Measurements from ENCODE around the gene CMTM4.

Gene CMTM4

DNA sequence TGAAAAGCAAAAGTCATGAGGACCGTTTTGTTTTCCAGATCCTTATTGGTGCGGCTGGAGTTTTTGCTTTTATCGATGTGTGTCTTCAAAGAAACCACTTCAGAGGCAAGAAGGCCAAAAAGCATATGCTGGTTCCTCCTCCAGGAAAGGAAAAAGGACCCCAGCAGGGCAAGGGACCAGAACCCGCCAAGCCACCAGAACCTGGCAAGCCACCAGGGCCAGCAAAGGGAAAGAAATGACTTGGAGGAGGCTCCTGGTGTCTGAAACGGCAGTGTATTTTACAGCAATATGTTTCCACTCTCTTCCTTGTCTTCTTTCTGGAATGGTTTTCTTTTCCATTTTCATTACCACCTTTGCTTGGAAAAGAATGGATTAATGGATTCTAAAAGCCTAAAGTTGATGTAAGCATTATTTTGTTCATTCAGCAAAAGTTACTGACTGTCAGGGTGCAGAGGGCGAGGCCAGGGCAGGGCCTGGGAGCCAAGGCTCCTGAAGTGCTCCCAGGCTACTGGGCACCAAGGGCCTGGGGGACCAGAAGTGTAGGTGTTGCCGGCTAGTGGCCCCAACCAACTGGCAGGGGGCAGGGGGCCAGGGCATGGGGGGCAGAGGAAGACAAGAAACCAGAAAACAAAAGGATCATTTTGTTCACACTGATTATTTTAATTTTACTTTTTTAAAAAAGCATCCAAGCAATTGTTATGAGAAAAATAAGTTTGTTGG lies 108.5 kb downstream of the CMTM4 start:
- DNase-seq (ENCODE audit: low read depth): no peak
- TF ChIP-seq, protein P1, sequence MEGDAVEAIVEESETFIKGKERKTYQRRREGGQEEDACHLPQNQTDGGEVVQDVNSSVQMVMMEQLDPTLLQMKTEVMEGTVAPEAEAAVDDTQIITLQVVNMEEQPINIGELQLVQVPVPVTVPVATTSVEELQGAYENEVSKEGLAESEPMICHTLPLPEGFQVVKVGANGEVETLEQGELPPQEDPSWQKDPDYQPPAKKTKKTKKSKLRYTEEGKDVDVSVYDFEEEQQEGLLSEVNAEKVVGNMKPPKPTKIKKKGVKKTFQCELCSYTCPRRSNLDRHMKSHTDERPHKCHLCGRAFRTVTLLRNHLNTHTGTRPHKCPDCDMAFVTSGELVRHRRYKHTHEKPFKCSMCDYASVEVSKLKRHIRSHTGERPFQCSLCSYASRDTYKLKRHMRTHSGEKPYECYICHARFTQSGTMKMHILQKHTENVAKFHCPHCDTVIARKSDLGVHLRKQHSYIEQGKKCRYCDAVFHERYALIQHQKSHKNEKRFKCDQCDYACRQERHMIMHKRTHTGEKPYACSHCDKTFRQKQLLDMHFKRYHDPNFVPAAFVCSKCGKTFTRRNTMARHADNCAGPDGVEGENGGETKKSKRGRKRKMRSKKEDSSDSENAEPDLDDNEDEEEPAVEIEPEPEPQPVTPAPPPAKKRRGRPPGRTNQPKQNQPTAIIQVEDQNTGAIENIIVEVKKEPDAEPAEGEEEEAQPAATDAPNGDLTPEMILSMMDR (IDR thresholded peaks at IDR 0.05; ENCODE audit: low read depth, low read length, missing control alignments): no peak
- no peak overlapping the region for H3K4me3 ChIP-seq (ENCODE audit: low read depth, low read length)

DNA sequence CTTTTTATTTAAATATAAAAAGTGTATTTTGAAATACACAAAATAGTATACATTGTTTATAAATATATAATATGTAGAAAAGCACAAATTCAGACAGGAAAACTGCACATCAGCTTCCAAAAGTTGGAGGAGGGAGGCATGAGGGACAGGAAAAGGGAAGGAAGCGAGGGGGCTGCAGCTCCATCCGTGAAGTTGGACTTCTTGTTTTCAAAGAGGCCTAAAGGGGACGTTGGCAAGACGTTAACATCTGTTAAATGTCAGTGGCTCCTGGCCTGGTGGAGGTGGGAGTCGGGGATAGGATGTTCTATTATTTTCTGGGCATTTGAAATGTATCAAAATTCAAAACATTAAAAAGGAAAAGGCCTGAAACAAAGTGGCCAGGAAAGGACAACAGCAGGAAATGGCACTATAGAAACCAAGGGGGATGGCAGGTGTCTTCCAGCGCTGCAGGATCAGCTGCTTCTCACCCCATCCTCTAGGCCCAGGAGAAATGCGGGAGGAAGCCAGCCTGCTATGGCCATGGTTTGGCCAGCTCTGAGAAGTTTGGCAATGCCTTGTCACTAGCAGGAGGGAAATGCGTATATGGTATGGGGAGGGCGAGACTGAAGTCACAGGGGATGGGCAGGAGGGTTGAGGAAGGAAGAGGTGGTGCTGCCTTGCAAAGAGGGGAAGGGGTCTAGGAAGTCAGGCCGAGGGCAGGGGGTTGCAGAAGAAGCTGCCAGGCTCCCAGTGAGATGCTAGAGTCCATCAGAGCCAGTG lies 110.9 kb downstream of the CMTM4 start:
- H3K4me3 ChIP-seq (ENCODE audit: low read depth, low read length): no peak overlapping the region
- no peak for DNase-seq (ENCODE audit: low read depth)
- TF ChIP-seq, protein P1 (IDR thresholded peaks at IDR 0.05; ENCODE audit: low read depth, low read length, missing control alignments): no peak

DNA sequence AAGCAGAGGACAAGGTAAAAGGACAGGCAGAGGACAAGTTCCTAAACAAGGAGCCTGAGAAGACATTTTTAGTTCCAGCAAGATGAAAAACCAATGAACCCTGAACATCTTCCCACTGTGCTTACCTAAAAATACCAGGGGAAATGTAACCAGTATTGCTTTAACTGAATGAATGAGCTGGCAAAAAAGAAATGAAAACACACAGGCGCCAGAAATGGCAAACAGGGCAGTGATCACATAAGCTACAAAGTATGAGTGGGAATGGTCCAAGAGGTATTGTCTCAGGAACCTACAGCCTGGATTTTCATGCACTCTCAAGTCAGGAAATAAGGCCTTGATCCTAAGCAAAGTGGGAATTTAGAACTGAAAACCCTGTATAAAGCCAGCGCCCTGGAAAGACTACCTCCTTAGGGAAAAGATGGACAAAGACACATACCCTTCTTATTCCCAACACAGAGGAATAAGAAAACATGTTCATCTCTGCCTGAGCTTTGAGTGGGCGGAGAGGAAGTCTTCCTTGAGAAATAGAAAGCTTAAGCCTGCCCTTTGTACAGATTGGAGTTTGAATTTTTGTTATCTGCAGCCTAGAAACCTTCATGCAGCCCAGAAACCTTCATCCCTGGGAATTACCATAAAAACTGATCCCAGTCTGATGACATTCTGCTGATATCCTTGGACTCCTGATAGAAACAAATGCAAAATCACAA lies 115.1 kb downstream of the CMTM4 start:
- no peak for DNase-seq (ENCODE audit: low read depth)
- TF ChIP-seq, protein P1 (IDR thresholded peaks at IDR 0.05; ENCODE audit: low read depth, low read length, missing control alignments): no peak
- no peak overlapping the region for H3K4me3 ChIP-seq (ENCODE audit: low read depth, low read length)

DNA sequence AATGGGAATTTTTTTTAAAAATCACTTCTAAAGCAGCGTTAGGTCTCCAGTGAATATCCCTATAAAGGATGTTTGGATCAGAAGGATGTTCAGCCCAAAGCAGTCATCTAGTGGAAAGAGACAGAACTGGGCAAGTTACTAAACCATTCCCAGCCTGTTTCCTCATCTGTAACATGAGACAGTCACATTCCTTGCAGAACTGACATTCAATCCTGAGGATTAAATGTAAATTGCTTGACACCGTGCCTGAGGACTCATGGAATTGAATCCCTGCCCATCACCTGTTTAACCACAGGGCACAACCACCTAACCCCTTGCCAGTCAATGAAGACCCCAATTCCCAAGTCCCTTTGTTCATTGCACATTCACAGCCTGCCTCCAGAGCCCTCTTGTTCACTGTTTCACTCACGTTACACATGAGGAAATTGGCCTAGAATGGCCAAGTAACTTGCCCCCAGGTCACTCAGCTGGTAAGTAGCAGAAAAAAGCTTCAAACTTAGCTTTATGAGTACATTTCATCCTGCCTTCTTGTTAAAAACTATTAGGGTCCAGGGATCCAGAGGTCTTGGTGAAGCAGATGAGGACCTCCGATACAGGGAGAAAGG lies 115.8 kb downstream of the CMTM4 start:
- H3K4me3 ChIP-seq (ENCODE audit: low read depth, low read length): no peak overlapping the region
- no peak for DNase-seq (ENCODE audit: low read depth)
- TF ChIP-seq, protein P1 (IDR thresholded peaks at IDR 0.05; ENCODE audit: low read depth, low read length, missing control alignments): no peak

DNA sequence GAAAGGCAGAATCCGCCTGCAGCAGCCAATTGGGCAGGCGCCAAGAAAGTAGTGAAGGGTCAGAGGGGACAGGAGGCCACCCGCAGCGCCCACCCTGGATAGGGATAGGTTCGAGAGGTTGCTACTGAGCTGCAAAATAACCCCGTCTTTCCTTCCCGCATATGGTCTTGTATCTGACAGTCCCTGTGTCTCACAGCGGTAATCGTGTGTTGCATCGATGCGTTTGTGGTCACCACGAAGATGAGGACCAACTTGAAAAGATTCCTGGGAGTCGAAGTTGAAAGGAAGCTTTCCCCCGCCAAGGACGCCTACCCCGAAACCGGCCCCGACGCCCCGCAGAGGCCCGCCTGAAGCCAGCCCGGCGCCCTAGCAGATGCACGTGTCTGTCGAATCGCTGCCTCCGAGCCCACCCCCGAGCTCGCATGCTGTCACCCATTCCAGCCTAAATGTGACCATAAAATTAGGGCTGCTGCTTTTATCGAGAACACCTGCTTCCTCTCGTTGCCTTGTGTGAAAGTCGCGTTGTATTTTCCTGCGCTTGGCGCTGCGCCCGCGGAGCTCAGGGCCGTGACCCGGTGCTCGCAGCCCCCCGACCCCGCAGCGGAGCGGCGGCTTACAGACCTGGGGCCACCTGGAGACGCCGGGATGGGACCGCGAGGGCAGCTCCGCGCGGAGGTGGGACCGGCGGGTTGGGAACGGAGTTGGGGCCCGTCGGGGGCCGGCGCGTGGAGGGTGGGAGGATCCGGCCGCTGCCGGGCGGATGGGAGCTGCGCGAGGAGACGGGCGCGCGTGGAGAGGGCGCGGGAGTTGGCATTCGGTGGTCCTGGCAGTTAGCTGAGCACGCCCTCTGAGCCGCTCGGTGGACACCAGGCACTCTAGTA lies 117.7 kb downstream of the CMTM4 start, which contains the start of gene CMTM2:
Gene CMTM2, plus strand, starts transcription at position 813 of the 881 bp plus-strand sequence. CDS start 145 bp downstream, outside the sequence.
- no peak within 1 kb of the TSS for H3K4me3 ChIP-seq (ENCODE audit: low read depth, low read length)
- TF ChIP-seq, protein P1 (IDR thresholded peaks at IDR 0.05; ENCODE audit: low read depth, low read length, missing control alignments): no peak
- no peak for DNase-seq (ENCODE audit: low read depth)

DNA sequence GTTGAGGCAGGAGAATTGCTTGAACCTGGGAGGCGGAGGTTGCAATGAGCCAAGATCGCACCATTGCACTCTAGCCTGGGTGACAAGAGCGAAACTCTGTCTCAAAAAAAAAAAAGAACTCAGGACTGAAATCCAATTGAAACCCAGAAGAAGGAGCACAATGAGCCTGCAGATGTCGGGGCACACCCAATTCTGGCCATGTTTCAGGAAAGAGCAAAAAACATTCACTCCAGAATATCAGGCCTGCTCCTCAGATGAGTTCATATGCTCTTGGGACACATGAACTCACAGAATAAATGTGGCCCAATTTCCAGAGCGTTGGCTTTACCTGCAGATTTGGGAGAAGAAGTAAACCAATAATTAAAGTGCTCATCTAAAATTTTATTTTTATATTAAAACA lies 120.2 kb downstream of the CMTM4 start:
- TF ChIP-seq, protein P1 (IDR thresholded peaks at IDR 0.05; ENCODE audit: low read depth, low read length, missing control alignments): no peak
- DNase-seq (ENCODE audit: low read depth): no peak
- H3K4me3 ChIP-seq (ENCODE audit: low read depth, low read length): no peak overlapping the region

All from GM12864 (cell line).